CD4-positive, CD25-positive, alpha-beta regulatory T cell (primary cell): ENCODE data around the gene CARD18. TPM values are rescaled to one million over a fixed set of nuclear protein-coding genes. Genes with fewer than 3 reads are reported as not detected.
A peak's percentile ranks its signal among the peaks of the same experiment; 100 is the strongest.

Experiments used
- ATAC-seq, 2 donors: fragments of 150-1000 bp; cut with Tn5 transposase; one replicate each; pipeline ENCODE4 v1.10.0; 2021; ENCODE audit warnings: low read depth in 2 of 2, moderate number of reproducible peaks in 2 of 2, moderate library complexity in 1 of 2
- DNase-seq, 3 donors: peaks; one replicate each; pipeline versions ENCODE4 v3.0.0 to v3.0.0-alpha.2; 2012 to 2022; ENCODE audit warnings: mixed read lengths in 1 of 3
- H3K27ac ChIP-seq: one replicate; pipeline ENCODE4 v1.7.0; 2013; ENCODE audit warnings: mild to moderate bottlenecking, low read length; ENCODE audit not compliant: insufficient read depth, poor library complexity, severe bottlenecking
- H3K27me3 ChIP-seq: one replicate; pipeline ENCODE4 v1.7.0; 2013; ENCODE audit warnings: low read length; ENCODE audit not compliant: control insufficient read depth, insufficient read depth
- H3K36me3 ChIP-seq: one replicate; pipeline ENCODE4 v1.7.0; 2013; ENCODE audit warnings: mild to moderate bottlenecking, low read length, moderate library complexity; ENCODE audit not compliant: control insufficient read depth, insufficient read depth
- H3K4me1 ChIP-seq: 2 replicates; pipeline ENCODE4 v1.7.0; 2013; ENCODE audit warnings: mild to moderate bottlenecking, low read length; ENCODE audit not compliant: insufficient read depth, control insufficient read depth, poor library complexity, severe bottlenecking
- H3K4me3 ChIP-seq: one replicate; pipeline ENCODE4 v1.7.0; 2013; ENCODE audit warnings: low read depth, mild to moderate bottlenecking, low read length, moderate library complexity
- H3K9me3 ChIP-seq, 2 experiments: 1 replicate in 1 of 2; 2 replicates in 1 of 2; pipeline ENCODE4 v1.7.0; 2013; ENCODE audit warnings: low read length in 2 of 2, mild to moderate bottlenecking in 1 of 2, moderate library complexity in 1 of 2; ENCODE audit not compliant: control insufficient read depth in 2 of 2
- H3K27ac Mint-ChIP-seq, 3 donors: one replicate each; pipeline ENCODE4 v1.8.0; 2020 to 2022; ENCODE audit warnings: mild to moderate bottlenecking in 3 of 3, mixed read lengths in 3 of 3, moderate library complexity in 2 of 3
- H3K27me3 Mint-ChIP-seq: one replicate; pipeline ENCODE4 v1.8.0; 2022; ENCODE audit warnings: mild to moderate bottlenecking, mixed read lengths
- H3K36me3 Mint-ChIP-seq: one replicate; pipeline ENCODE4 v1.8.0; 2020; ENCODE audit warnings: mixed read lengths
- H3K4me1 Mint-ChIP-seq, 4 donors: one replicate each; pipeline ENCODE4 v1.8.0; 2020 to 2022; ENCODE audit warnings: mixed read lengths in 4 of 4, mild to moderate bottlenecking in 1 of 4
- H3K4me3 Mint-ChIP-seq, 4 donors: one replicate each; pipeline ENCODE4 v1.8.0; 2020 to 2022; ENCODE audit warnings: mild to moderate bottlenecking in 4 of 4, mixed read lengths in 4 of 4, moderate library complexity in 3 of 4
- H3K9me3 Mint-ChIP-seq, 7 donors: one replicate each; pipeline ENCODE4 v1.8.0; 2020 to 2022; ENCODE audit warnings: mixed read lengths in 7 of 7, mild to moderate bottlenecking in 3 of 7, moderate library complexity in 2 of 7
- polyA plus RNA-seq, 4 donors: library from polyadenylated mRNA; unstranded; fragments of 300-500 nt; fragmentation: Illumina TruSeq; gene quantifications; one replicate each; pipeline ENCODE4 v1.2.3, GENCODE V29; 2021
- total RNA-seq: library from RNA; stranded (reverse); gene quantifications from one replicate; pipeline ENCODE4 v1.2.3, GENCODE V29; 2022

The CARD18 gene, protein sequence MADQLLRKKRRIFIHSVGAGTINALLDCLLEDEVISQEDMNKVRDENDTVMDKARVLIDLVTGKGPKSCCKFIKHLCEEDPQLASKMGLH
- not detected for total RNA-seq
- not detected for polyA plus RNA-seq

DNA sequence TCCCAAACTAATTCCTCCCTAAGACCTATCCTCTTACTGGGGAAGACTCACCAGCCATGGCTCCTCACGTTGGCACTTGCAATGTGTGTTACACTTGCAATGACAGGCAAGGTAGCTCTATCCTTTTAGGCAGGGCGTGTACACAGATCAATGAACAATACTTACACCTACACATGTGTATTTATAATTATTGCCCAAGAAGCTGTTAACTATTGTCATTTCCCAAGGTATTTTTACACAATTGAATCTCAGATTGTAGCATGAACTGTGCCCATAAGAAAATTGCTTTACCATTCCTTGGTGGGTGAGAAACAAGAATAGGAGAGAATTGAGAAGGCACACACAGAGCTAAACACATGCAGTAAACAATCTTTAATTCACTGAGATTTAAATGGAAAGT, at the start of gene CARD18:
Gene CARD18, minus strand, starts transcription at position 101 of the 400 bp plus-strand sequence. Its CDS starts 43 bp downstream, at position 58.
- no peak within 1 kb of the TSS for H3K4me3 Mint-ChIP-seq
- peaks cover 2 to 4% (median 3%) of the 10 kb centered on the region in 7 donors for H3K9me3 Mint-ChIP-seq
- H3K27ac ChIP-seq = no peak within 1 kb of the TSS
- peaks cover 0 to 3% (median 0%) of the 10 kb centered on the region in 4 donors for H3K4me1 Mint-ChIP-seq
- ATAC-seq (no peak), DNase-seq (no peak)
- no peaks in the 10 kb centered on the region for H3K9me3 ChIP-seq
- H3K36me3 ChIP-seq = no peaks in the 10 kb centered on the region
- peak within 1 kb of the TSS in 1 of 3 donors; percentile 38 for H3K27ac Mint-ChIP-seq
- no peak within 1 kb of the TSS for H3K4me3 ChIP-seq
- H3K4me1 ChIP-seq = no peaks in the 10 kb centered on the region
- no peaks in the 10 kb centered on the region for H3K27me3 ChIP-seq
- H3K27me3 Mint-ChIP-seq = peaks cover 5% of the 10 kb centered on the region
- H3K36me3 Mint-ChIP-seq = no peaks in the 10 kb centered on the region

DNA sequence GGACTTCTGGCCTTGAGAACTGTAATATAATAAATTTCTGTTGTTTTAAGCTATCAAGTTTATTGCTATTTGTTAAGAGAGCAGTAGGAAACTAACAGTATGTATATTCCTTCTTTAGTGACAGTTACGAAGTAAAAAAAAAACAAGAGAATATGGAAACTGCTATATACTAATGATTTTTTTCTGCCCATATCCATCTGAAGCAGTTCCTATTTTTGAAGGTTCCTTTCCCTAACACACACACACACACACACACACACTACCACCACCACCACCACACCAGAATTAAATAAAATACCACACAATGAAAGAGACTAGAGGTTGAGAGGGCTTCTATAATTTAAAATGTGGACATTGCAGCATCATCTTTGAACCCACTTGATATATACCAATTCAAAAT, 44.4 kb upstream of the CARD18 start:
- no peak for ATAC-seq
- H3K27ac Mint-ChIP-seq = no peak overlapping the region
- no peaks in the 10 kb centered on the region for H3K4me1 ChIP-seq

DNA sequence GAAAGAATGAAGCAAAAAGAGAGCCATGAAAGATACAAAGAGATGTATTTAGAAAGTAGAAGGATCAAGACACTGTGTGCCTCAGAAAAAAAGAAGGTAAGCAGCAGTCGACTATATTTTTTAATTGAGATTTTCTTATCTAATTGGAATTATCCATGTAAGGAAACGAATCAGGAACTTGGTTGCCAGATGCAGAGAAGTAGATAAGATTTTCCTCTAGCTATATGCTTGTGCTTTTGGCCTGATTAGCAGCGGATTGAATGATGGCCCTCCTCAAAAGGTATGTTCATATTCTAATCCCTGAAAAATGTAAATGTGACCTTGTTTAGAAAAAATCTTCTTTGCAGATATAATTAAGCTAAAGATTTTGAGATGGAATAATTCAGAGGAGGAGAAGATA, 43.9 kb upstream of the CARD18 start:
- no peak for ATAC-seq
- Mint-ChIP-seq H3K4me1 (no peaks in the 10 kb centered on the region), H3K27me3 (peaks cover 8% of the 10 kb centered on the region), H3K27ac (no peak overlapping the region), H3K36me3 (no peaks in the 10 kb centered on the region), H3K4me3 (no peak overlapping the region), H3K9me3 (peaks cover 0 to 2% (median 0%) of the 10 kb centered on the region in 7 donors)
- Histone ChIP-seq H3K27me3 (peaks cover 2% of the 10 kb centered on the region), H3K4me1 (no peaks in the 10 kb centered on the region), H3K9me3 (no peaks in the 10 kb centered on the region), H3K27ac (no peak overlapping the region), H3K4me3 (no peak overlapping the region), H3K36me3 (no peaks in the 10 kb centered on the region)
- no peak for DNase-seq

More for the DNA sequence above, 44.4 kb upstream of the CARD18 start:
- no peaks in the 10 kb centered on the region for H3K36me3 ChIP-seq
- Mint-ChIP-seq H3K36me3 (no peaks in the 10 kb centered on the region), H3K4me1 (no peaks in the 10 kb centered on the region), H3K27me3 (peaks cover 8% of the 10 kb centered on the region), H3K9me3 (peaks cover 0 to 2% (median 0%) of the 10 kb centered on the region in 7 donors), H3K4me3 (no peak overlapping the region)
- no peak for DNase-seq
- no peak overlapping the region for H3K4me3 ChIP-seq
- peaks cover 2% of the 10 kb centered on the region for H3K27me3 ChIP-seq
- H3K9me3 ChIP-seq = no peaks in the 10 kb centered on the region
- H3K27ac ChIP-seq = no peak overlapping the region

DNA sequence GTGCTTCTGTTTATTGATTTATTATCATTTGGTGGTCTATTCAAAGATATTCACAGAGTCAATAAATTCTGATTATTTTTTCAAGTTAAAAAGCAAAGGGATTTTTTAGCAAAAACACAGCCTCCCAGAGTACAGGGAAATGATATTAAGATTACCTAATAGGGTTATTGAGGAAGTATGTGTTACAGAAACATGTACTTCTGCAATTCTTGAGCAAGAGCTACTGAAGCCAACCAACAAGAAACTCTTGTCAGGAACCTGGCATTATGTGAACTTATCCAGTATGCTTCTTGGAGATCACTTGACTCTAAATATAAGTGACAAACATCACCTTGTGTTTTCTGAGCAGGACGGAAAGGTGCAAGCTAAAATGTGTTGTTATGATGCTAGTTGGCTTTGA, 42.0 kb upstream of the CARD18 start:
- Mint-ChIP-seq H3K9me3 (no peaks in the 10 kb centered on the region), H3K27me3 (peaks cover 4% of the 10 kb centered on the region), H3K4me1 (no peaks in the 10 kb centered on the region), H3K36me3 (no peaks in the 10 kb centered on the region), H3K4me3 (no peak overlapping the region), H3K27ac (no peak overlapping the region)
- Histone ChIP-seq H3K4me1 (no peaks in the 10 kb centered on the region), H3K27me3 (peaks cover 2% of the 10 kb centered on the region), H3K9me3 (no peaks in the 10 kb centered on the region), H3K36me3 (no peaks in the 10 kb centered on the region), H3K4me3 (no peak overlapping the region), H3K27ac (no peak overlapping the region)
- no peak for DNase-seq
- no peak for ATAC-seq

DNA sequence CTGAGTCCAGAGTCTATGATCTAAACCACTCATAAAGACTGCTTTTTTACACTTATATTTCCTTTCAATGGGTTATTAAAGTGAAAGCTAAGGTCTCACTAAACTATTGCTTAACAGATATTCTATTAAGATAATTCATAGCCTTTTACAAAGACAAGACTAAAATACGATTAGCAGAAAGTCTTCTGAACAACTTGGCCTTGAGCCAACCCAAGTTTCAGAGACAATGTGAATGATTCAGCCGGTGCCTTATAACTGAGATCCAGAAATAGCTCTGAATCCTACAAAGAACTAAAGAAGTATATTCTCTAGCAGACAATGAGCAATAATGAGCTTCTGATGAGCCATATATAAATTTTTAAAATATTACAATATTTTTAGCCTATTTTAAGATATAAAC, 41.5 kb upstream of the CARD18 start:
- ATAC-seq (no peak), DNase-seq (no peak)
- no peak overlapping the region for H3K27ac Mint-ChIP-seq

DNA sequence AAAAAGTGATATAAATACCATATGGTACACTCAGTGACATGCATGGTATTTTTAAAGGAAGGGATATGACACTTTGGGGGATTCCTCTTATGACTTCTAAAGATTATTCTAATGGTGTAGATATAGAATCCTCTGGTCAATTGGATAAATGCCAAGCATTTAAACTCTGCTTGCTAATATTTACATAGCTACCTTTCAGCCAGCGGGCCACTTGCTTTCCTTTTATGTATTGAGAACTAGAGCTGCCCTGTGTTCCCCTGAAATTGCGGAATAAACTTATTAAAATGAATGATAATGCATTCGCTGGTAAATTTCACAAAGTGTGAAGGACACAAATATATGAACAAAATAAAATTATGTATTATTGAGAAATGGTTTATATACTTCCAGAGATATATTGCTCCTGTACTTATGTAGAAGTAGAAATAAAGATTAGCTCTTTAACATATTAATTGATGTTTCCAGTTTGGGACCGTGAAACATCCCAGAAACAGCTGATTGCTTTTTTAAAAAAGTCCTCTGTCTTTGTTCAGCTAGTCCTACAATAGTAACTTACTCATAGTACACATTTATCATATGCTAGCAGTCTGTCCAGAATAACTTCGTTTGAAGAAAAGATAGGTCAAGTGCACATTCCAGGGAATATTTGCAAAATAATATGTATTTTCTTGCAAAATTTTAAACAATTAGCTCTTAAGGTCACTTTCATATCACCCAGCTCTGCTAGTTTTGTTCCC, 40.1 kb upstream of the CARD18 start:
- no peak overlapping the region for H3K27ac Mint-ChIP-seq
- H3K4me3 ChIP-seq = no peak overlapping the region
- H3K9me3 Mint-ChIP-seq = no peaks in the 10 kb centered on the region
- DNase-seq (no peak), ATAC-seq (no peak)
- H3K4me1 Mint-ChIP-seq = no peaks in the 10 kb centered on the region
- H3K27me3 Mint-ChIP-seq = peaks cover 4% of the 10 kb centered on the region
- H3K36me3 Mint-ChIP-seq = no peaks in the 10 kb centered on the region
- peaks cover 2% of the 10 kb centered on the region for H3K27me3 ChIP-seq
- no peaks in the 10 kb centered on the region for H3K9me3 ChIP-seq
- no peaks in the 10 kb centered on the region for H3K4me1 ChIP-seq
- no peak overlapping the region for H3K4me3 Mint-ChIP-seq
- no peak overlapping the region for H3K27ac ChIP-seq
- H3K36me3 ChIP-seq = no peaks in the 10 kb centered on the region

More for the DNA sequence above, 41.5 kb upstream of the CARD18 start:
- Mint-ChIP-seq H3K9me3 (no peaks in the 10 kb centered on the region), H3K27me3 (peaks cover 4% of the 10 kb centered on the region), H3K36me3 (no peaks in the 10 kb centered on the region), H3K4me1 (no peaks in the 10 kb centered on the region), H3K4me3 (no peak overlapping the region)
- Histone ChIP-seq H3K9me3 (no peaks in the 10 kb centered on the region), H3K4me3 (no peak overlapping the region), H3K36me3 (no peaks in the 10 kb centered on the region), H3K4me1 (no peaks in the 10 kb centered on the region), H3K27ac (no peak overlapping the region), H3K27me3 (peaks cover 2% of the 10 kb centered on the region)

DNA sequence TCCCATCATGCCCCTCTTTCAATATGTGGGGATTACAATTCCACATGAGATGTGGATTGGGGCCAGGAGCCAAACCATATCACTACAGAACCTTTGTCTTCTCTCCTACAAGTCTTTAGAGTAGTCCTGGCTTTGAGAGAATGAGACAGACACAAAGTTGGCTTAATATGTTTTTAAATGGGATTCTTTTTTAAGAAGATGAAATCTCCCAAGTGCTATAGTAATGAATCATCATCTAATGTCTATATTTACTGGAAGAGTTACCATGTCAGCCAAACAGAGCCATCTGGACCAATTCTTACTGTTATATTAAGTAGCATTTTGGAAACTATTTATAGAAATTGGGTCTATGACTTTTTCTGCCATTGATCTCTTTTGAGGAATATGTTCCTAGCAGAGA, 38.1 kb upstream of the CARD18 start:
- H3K9me3 Mint-ChIP-seq = peaks cover 0 to 5% (median 0%) of the 10 kb centered on the region in 7 donors
- no peak overlapping the region for H3K4me3 Mint-ChIP-seq
- ATAC-seq = no peak
- Histone ChIP-seq H3K9me3 (no peaks in the 10 kb centered on the region), H3K27me3 (peaks cover 2% of the 10 kb centered on the region), H3K4me3 (no peak overlapping the region), H3K27ac (no peak overlapping the region), H3K36me3 (no peaks in the 10 kb centered on the region), H3K4me1 (no peaks in the 10 kb centered on the region)
- H3K27ac Mint-ChIP-seq = no peak overlapping the region
- no peaks in the 10 kb centered on the region for H3K27me3 Mint-ChIP-seq
- DNase-seq = no peak
- H3K4me1 Mint-ChIP-seq = no peaks in the 10 kb centered on the region
- H3K36me3 Mint-ChIP-seq = no peaks in the 10 kb centered on the region

DNA sequence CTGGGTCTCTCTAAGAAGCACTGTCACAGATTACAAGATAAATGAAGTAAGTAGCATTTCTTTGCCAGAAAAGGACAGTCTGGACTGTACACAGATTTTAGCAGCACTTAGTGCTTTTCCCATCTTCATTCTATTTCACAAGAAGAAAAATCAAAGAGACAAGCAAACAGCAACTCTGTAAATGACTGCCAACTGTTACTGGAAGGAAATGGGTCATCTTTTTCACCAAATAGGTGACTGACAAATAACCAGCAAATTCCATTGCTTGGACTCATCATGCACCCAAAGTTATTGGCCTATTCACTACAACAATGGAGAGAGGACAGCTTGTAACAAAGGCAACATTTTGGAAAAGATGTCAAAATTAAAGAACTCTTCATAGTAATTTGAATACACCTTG, 28.9 kb upstream of the CARD18 start:
- no peaks in the 10 kb centered on the region for H3K4me1 ChIP-seq
- no peaks in the 10 kb centered on the region for H3K9me3 ChIP-seq
- Mint-ChIP-seq H3K9me3 (peaks cover 0 to 13% (median 5%) of the 10 kb centered on the region in 7 donors), H3K36me3 (no peaks in the 10 kb centered on the region), H3K27ac (no peak overlapping the region), H3K4me3 (no peak overlapping the region), H3K4me1 (no peaks in the 10 kb centered on the region), H3K27me3 (peaks cover 6% of the 10 kb centered on the region)
- DNase-seq (no peak), ATAC-seq (no peak)
- no peaks in the 10 kb centered on the region for H3K36me3 ChIP-seq
- no peaks in the 10 kb centered on the region for H3K27me3 ChIP-seq
- no peak overlapping the region for H3K4me3 ChIP-seq
- no peak overlapping the region for H3K27ac ChIP-seq
